ENCODE measurements around the gene MED27.

The MED27 gene

DNA sequence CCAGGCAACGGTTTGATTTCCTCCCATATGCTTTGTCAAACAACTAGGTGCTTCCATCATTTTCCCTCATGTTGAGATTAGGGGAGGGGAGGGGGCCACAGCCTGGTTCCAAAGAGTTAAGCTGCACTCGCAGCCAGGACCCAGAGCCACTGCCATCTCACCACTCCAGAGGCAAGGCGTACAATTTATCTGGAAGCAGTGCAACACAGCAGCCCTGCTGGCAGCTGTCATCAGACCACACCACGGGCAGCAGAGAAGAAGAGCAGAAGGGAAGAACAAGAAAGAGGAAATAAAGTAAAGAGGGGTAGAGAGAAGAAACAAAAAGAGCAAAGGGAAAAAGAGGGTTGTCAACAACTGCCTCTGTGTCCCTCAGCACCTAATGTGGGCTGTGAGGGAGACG, 38.9 kb downstream of the MED27 start:
- no peak for DNase-seq

GRCh38 chr9:132040246-132040645, 39.4 kb downstream of the MED27 start:
- DNase-seq, result peak; percentile 70

DNA sequence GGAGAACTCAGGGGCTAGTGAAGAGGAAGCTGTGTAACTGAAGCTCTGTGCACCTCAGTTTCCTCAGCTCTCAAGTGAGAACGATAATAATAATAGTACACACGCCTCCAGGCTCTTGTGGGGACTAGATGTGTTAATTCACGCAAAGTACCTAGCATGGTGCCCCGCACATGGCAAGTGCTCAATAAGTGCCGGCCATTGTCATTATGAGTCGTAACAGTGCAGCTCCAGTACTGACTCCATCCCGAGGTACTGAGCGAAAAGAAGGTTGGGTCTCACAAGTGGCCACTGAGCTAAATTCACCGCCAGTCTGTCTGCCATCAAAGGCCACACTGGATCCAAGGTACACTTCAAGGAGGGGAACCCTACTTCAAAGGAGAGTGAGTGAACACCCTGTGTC, 40.4 kb downstream of the MED27 start:
- no peak for DNase-seq

DNA sequence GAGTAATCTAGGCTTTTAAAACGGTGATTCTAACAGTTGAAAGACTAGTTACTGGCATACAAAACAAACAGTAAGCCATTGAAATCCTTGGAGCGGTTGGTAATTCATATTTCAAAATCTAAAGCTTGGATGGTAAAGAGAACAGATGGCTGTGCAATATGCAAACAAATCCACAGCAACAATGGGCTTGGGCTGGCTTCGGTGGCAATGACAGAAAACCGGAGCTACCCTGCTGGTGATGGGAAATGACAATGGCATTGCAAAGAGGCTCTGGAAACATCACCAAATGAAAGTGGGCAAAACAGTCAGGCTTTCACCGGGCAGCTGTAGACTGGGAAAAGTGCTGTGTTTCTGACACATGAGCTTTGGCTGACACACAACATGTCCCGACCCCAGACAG, 42.2 kb downstream of the MED27 start:
- peak; percentile 89 for DNase-seq

- DNase-seq, result no peak
These were observed 43.1 kb downstream of the MED27 start for GRCh38 chr9:132036521-132036920.

DNA sequence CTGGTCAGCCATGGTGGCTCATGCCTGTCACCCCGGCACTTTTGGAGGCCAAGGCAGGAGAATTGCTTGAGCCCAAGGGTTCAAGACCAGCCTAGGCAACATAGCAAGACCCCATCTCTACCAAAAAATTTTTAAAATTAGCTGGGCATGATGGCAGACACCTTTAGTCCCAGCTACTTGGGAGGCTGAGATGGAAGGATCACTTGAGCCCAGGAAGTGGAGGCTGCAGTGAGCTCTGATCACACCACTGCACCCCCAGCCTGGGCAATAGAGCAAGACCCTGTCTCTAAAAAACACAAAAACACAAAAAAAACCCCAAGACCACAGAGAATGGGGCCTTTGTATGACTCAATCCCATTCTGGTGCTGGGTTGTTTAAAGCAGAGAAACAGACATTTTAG, 44.0 kb downstream of the MED27 start:
- DNase-seq, result no peak

- no peak for DNase-seq
These were observed 47.3 kb downstream of the MED27 start for GRCh38 chr9:132032238-132032950.

- no peak for DNase-seq
These were observed 48.0 kb downstream of the MED27 start for GRCh38 chr9:132031467-132032237.

- no peak for DNase-seq
These were observed 48.9 kb downstream of the MED27 start for GRCh38 chr9:132030626-132031325.

- DNase-seq, result no peak
These were observed 51.7 kb downstream of the MED27 start for GRCh38 chr9:132027752-132028663.

DNA sequence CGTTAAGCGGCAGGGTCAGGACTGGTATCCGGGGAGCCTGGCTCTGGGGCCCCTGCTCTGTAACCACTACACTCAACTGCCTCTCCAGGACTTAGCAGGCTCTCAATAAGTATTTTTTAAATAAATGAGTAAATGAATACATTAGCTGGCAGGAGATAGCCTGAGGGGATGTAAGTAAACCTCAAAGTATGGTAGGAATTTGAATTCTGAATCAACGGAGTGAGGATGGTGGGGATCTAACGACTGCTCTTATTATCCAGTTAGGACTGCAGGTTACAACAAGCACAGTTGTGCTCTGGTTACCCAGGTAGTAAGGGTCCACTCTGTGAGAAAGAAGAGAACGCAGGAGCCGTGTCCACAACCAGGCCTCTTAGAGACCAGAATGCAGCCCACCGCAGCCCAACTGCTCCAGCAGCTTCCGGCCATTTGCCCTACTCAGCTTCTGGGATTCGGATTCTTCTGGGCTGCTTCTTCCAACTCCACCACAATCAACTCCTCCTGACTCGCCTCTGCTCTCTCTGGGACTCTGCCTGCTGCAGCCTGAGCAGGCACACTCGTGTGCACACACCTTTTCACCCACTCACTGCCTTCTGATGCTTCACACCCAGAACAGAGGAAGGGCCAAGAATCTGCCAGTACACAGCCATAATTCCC, 52.6 kb downstream of the MED27 start:
- DNase-seq, result no peak

GRCh38 chr9:132025766-132026165, 53.9 kb downstream of the MED27 start:
- no peak for DNase-seq

GRCh38 chr9:132024589-132024988, 55.1 kb downstream of the MED27 start:
- no peak for DNase-seq

- peak; percentile 69 for DNase-seq
These were observed 56.1 kb downstream of the MED27 start for GRCh38 chr9:132023419-132024180.

DNA sequence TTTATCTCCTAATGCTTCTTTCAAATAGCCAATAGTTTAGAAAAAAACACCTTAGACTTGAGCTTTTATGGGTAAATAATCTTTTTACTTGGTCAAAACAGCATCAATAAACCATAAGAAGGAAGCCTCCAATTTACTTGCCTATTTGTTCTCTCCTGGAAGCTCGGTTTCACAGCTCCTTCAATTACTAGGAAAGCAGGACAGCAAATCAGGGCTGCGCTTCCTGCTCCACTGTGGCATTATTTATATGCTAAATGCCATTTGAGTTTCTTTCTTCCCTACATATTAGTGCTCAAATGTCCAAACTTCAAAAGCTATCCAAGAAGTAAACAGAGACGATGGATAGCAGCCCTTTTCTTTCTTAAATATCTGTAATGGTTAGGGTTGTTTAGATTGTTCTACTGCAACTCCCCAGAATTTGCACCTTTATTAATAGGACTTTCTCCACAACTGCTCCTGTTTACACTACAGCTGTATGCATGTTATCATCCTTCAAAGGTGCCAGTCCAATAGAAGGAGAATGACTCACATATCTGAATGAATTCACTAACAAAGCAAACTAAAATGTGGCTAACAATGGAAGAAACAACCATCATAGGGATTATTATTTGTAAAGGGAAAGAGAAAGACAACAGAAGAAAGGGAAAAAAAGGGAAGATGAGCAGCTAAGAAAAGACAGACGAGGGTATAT, 58.7 kb downstream of the MED27 start:
- no peak for DNase-seq

GRCh38 chr9:132020272-132020671, 59.4 kb downstream of the MED27 start:
- no peak for DNase-seq

DNA sequence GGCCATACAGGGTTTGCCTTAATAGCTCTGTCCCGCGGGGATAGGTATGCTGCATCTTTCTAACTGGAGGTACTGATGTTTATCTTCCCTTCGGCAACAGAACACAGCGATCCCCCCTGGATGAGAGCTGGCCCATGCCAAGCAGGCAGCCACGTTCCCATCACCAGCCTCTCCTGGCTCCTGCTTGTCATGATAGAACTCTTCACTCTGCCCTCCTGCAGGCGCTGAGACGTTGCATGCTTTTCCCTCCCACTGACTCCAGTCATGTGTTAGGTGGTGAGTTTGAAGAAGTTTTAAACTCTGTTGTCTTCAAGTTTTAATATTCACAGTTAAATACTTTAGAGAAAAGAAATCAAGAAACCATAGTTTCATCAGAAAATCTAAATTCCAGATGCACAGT, 60.0 kb downstream of the MED27 start:
- DNase-seq, result no peak

DNA sequence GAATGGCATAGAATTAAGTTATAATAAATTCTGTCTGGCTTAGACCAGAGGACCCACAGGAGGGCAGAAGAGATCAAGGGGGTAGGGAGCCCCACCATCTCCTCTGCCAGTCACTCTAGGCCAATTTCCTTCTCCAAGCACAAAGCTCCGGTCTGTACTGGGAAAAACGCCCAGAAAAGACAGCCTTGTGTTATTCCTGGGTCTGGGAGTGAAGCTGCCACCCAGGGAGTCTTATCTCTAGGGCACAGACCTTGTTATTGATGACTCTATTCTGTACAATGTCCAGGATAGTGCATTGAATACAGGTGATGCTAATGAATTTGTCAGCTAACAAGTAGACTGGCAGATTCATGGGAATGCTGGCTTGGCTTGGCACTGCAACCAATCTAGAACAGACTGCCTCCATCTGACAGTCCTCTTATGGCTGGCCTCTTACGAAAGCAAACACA, 60.7 kb downstream of the MED27 start:
- peak; percentile 46 for DNase-seq

DNA sequence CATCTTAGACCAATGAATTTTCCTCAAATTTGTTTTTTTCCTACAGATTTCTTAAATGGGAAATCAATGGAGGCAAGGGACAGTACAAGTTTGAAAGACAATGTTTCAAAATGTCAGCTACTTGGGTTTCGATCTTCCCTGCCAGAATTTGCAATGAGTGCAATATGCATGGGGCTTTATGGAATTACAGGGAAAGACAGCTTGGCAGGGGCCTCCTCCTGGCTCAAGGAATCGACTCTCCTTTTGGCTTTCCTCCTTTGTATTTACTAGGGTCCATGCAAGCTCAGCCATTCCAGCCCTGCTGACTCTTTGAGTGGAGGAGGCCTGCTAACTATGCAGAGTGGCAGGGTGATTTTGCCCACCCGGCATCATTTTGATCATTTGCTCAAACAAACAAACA, 63.2 kb downstream of the MED27 start:
- DNase-seq, result no peak

DNA sequence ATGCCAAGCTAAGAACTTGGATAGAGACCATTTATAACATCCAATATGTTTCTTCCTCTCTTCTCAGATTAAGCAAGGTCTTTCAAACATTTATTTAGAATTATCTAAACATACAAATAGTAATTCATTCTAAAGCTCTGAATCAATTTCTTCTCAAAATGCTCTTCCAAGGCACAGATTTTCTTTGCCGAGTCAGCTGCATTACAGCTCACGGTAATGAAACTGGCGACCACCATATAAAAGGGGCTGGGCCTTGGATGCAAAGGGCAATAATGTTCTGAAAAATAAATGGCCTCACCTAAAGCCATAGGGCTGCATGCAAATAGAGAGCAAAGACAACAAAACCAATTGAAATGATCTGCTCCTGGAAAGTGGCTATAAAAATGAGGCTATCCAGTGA, 63.8 kb downstream of the MED27 start:
- DNase-seq, result no peak

Data from NCI-H1694 treated with DMSO at 0.1 percent for 48 hours (cell line).